NT2/D1 (cell line): ENCODE measurements around the gene TSPAN17.

Experiments
- SUZ12 ChIP-seq: IDR thresholded peaks from 2 replicates; pipeline ENCODE4 v1.6.1; 2011; ENCODE audit not compliant: insufficient read length, insufficient read depth; ENCODE audit errors: extremely low read depth
- YY1 ChIP-seq: IDR thresholded peaks from 2 replicates; pipeline ENCODE4 v1.6.1; 2011; ENCODE audit not compliant: insufficient read length, insufficient read depth
- ZNF274 ChIP-seq: IDR thresholded peaks from 2 replicates; pipeline ENCODE4 v1.6.1; 2011; ENCODE audit warnings: mild to moderate bottlenecking, low read depth, low read length

DNA sequence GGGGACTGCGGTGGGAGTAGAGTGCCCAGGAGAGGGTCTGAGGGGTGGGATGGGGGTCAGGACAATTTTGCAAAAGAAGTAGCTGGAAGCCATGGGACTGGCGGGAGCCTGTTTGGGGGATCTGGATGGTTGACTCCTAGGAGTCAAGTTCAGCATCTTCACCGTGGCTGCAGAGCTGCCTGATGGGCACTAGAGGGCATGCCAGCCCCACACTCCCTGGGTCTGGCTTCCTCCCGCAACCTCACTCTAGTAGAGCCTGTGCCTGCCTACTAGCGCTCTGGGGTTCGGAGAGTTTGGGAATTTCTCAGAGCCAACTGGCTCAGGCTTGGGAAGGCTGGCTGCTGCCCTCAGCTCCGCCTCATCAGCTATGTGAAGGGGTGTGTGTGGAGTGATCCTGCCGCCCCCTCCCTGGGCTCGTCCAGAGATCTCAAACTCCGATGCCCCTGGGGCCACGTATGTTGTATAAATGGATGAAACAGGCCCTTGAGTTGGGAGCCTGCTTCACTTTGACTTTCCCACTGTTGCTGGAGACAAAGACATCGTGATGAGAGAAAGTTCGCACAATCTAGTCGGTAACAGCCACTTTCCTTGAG, 10.8 kb downstream of the TSPAN17 start:
- TF ChIP-seq YY1 = no peak
- TF ChIP-seq ZNF274 = no peak
- no peak for TF ChIP-seq SUZ12
